Measurements from ENCODE around the gene LRP8.

LRP8 gene

DNA sequence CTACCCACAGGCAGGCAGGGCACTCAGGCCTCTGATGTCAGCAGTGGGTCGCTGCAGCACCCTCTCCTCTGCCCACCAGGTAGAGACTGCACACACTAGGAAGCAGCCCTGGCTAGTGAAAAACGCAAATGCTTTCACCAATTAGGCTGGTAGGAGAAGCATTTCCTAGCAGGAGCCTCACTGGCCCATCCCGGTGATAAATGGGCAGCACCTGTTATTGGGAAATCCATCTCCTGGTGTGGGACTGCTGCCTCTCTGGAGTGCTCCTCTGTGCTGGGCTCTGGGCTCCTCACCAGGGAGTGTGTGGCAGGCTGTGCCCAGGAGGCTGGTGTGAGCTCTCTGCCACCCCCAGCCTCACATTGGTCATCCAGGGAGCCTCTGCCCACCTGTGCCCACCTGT is 28.6 kb downstream of the LRP8 start:
- Histone ChIP-seq H3K36me3 (ENCODE audit: control insufficient read depth, insufficient read depth, low read length) (no peaks in the 10 kb centered on the region), H3K4me1 (ENCODE audit: control insufficient read depth, insufficient read depth, low read length) (0 out of 2 replicates have a peak, but pooled peaks cover 6% of the 10 kb centered on the region)

DNA sequence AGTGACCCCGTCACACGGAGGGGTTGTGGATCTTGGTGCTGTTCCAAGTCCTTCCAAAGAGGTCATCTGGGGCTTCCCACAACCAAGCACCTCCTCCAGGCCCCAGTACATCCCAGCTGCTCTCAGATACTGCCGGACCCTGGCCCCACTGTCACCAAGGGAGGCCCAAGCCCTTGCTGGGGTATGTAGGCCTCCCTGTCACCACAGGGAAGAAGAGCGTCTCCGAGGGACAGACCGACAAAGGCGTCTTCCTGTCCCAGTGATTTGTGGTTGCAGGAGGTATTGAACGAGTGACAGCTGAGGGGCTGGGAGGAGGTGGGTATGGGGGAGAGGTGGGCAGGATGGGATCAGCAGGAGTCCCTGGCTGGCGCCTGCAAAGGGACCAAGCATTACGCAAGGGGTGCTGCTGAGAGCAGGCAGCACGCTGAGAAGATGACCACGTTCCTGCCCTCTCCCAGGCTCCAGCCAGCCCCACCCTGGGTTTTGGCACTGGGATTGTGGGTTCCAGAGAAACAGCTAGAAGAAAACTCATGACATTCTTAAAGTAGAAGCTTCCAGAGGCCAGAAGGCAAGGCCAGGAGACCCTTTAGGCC is 29.7 kb downstream of the LRP8 start:
- Histone ChIP-seq H3K27me3 (ENCODE audit: control insufficient read depth, insufficient read depth, low read length) (no peaks in the 10 kb centered on the region), H3K4me1 (ENCODE audit: control insufficient read depth, insufficient read depth, low read length) (no peaks in the 10 kb centered on the region), H3K9ac (ENCODE audit: low read depth, low read length) (no peak overlapping the region), H3K27ac (ENCODE audit: low read depth, low read length) (no peak overlapping the region), H3K9me3 (ENCODE audit: control insufficient read depth, insufficient read depth, low read length) (no peaks in the 10 kb centered on the region), H3K4me3 (ENCODE audit: low read depth, low read length) (no peak overlapping the region), H3K36me3 (ENCODE audit: control insufficient read depth, insufficient read depth, low read length) (no peaks in the 10 kb centered on the region)

More for the DNA sequence above, 28.6 kb downstream of the LRP8 start:
- H3K4me3 ChIP-seq (ENCODE audit: low read depth, low read length) = no peak overlapping the region
- no peak overlapping the region for H3K9ac ChIP-seq (ENCODE audit: low read depth, low read length)
- no peak overlapping the region for H3K27ac ChIP-seq (ENCODE audit: low read depth, low read length)
- H3K27me3 ChIP-seq (ENCODE audit: control insufficient read depth, insufficient read depth, low read length) = no peaks in the 10 kb centered on the region
- H3K9me3 ChIP-seq (ENCODE audit: control insufficient read depth, insufficient read depth, low read length) = no peaks in the 10 kb centered on the region

DNA sequence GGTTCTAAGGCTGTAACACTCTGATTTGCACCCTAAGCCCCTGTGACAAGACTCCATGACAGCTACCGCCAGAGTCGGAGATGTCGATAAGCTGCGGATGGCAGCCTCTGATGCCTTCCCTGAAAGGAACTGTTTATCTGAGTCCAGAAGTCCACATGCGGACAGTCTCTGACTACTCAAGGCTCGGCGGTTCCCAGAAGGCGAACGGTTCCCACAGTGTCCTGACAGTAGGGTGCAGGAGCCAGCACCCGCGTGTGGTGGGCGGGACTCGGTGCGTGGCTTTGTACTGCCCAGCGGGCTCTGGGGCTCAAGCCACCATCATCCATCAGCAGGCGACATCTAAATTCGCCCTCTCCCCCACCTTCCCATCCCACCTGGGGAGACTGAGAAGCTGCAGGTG is 30.7 kb downstream of the LRP8 start:
- H3K27ac ChIP-seq (ENCODE audit: low read depth, low read length) = no peak overlapping the region
- H3K27me3 ChIP-seq (ENCODE audit: control insufficient read depth, insufficient read depth, low read length) = no peaks in the 10 kb centered on the region
- H3K9ac ChIP-seq (ENCODE audit: low read depth, low read length) = no peak overlapping the region
- peaks cover under 1% of the 10 kb centered on the region; the same call in 1 of the 2 replicates for H3K36me3 ChIP-seq (ENCODE audit: control insufficient read depth, insufficient read depth, low read length)
- no peak overlapping the region for H3K4me3 ChIP-seq (ENCODE audit: low read depth, low read length)
- no peaks in the 10 kb centered on the region for H3K9me3 ChIP-seq (ENCODE audit: control insufficient read depth, insufficient read depth, low read length)
- no peaks in the 10 kb centered on the region for H3K4me1 ChIP-seq (ENCODE audit: control insufficient read depth, insufficient read depth, low read length)

DNA sequence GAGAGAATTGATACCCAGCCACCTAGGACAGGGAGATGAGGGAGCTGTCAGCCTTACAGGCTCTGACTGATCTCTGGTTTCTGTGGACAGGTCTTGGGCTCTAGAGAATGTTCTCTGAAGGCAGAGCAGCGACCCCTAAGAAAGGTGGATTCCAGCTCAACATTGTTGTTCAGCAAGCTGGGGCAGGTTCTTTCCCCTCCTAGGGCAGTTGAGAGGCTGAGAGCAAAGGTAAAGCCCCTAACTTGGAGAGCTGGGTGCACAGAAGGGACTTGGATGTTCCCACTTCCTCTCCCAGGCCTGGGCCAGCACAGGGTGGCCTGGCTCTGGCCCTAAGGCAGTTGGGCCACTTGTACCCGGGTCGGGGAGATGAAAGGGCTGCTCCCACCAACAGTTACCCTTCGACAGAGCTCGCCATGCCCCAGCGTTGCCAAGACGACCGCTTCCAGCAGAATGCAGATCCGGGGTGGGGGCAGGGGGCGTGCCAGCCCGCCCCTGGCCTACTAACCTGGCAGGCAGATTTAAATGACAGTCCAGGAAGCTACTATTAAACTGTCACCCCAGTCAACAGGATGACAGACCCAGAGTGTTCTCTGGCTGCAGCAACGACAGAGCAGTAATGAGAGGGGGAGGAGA is 31.6 kb downstream of the LRP8 start:
- Histone ChIP-seq H3K27ac (ENCODE audit: low read depth, low read length) (no peak overlapping the region), H3K4me3 (ENCODE audit: low read depth, low read length) (no peak overlapping the region), H3K4me1 (ENCODE audit: control insufficient read depth, insufficient read depth, low read length) (no peaks in the 10 kb centered on the region), H3K9me3 (ENCODE audit: control insufficient read depth, insufficient read depth, low read length) (no peaks in the 10 kb centered on the region), H3K9ac (ENCODE audit: low read depth, low read length) (no peak overlapping the region), H3K27me3 (ENCODE audit: control insufficient read depth, insufficient read depth, low read length) (no peaks in the 10 kb centered on the region), H3K36me3 (ENCODE audit: control insufficient read depth, insufficient read depth, low read length) (peaks cover 5% of the 10 kb centered on the region; the same call in 1 of the 2 replicates)

DNA sequence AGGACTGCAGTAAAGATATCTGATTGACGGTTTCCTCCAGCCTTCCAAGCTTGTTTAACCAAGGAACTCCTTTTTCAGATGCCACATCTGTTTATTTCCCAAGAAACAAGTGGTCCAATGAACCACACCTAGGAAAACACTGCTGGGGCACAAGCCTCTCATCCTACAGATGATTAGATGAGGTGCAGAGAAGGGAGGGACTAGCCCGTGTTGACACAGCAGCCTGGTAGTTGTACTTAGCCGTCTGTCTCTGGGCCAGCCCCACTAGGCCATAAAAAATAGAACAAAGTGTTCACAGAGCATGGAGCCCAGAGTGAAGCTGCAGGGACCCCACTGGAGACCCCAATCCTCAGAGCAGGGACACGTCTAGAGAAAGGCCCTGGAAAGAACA is 32.1 kb downstream of the LRP8 start:
- no peak overlapping the region for H3K9ac ChIP-seq (ENCODE audit: low read depth, low read length)
- H3K4me1 ChIP-seq (ENCODE audit: control insufficient read depth, insufficient read depth, low read length) = no peaks in the 10 kb centered on the region
- no peaks in the 10 kb centered on the region for H3K9me3 ChIP-seq (ENCODE audit: control insufficient read depth, insufficient read depth, low read length)
- H3K36me3 ChIP-seq (ENCODE audit: control insufficient read depth, insufficient read depth, low read length) = peaks cover 5% of the 10 kb centered on the region; the same call in 1 of the 2 replicates
- H3K4me3 ChIP-seq (ENCODE audit: low read depth, low read length) = no peak overlapping the region
- H3K27ac ChIP-seq (ENCODE audit: low read depth, low read length) = no peak overlapping the region
- no peaks in the 10 kb centered on the region for H3K27me3 ChIP-seq (ENCODE audit: control insufficient read depth, insufficient read depth, low read length)

DNA sequence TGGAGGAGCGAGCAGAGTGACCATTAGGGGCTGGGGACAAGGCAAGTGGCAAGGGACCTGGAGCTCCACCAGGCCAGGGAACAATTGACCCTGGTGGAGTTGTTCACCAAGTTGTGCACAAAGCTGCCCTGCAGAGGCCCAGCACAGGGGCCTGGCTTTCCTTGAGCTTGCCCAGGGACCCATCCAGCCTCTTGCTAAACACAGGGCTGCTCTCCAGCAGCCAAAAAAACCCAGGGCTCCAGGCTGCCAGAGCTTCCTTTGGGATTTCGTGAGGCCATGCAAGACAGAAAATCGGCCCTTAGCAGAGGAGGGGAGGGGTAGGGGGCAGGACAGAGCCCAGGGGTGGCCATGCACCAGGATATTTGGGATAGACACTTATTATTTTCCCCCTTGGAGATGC is 32.6 kb downstream of the LRP8 start:
- Histone ChIP-seq H3K9ac (ENCODE audit: low read depth, low read length) (no peak overlapping the region), H3K36me3 (ENCODE audit: control insufficient read depth, insufficient read depth, low read length) (peaks cover 8% of the 10 kb centered on the region; the same call in 1 of the 2 replicates), H3K4me1 (ENCODE audit: control insufficient read depth, insufficient read depth, low read length) (no peaks in the 10 kb centered on the region), H3K27me3 (ENCODE audit: control insufficient read depth, insufficient read depth, low read length) (no peaks in the 10 kb centered on the region), H3K27ac (ENCODE audit: low read depth, low read length) (no peak overlapping the region), H3K9me3 (ENCODE audit: control insufficient read depth, insufficient read depth, low read length) (no peaks in the 10 kb centered on the region), H3K4me3 (ENCODE audit: low read depth, low read length) (no peak overlapping the region)

DNA sequence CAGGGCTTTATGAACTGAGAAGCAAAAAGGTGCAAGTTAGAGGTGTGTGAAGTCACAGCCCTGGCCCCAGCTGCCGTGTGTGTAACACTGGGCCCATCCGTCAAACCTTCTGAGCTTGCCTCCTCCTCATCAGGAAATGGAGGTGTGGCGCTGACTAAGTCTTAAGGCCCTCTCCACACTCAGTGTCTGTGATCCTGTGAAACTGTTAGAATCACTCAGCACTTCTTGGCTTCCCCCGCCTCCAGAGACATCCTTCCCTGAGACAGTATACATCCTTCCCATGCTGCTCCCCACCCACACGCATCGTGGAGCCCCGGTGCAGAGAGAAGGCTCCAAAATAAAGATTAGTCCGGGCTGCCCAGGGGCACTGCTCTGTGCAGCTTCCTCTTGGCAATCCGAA is 33.3 kb downstream of the LRP8 start:
- Histone ChIP-seq H3K4me1 (ENCODE audit: control insufficient read depth, insufficient read depth, low read length) (no peaks in the 10 kb centered on the region), H3K9me3 (ENCODE audit: control insufficient read depth, insufficient read depth, low read length) (no peaks in the 10 kb centered on the region), H3K27ac (ENCODE audit: low read depth, low read length) (no peak overlapping the region), H3K9ac (ENCODE audit: low read depth, low read length) (no peak overlapping the region), H3K27me3 (ENCODE audit: control insufficient read depth, insufficient read depth, low read length) (no peaks in the 10 kb centered on the region), H3K4me3 (ENCODE audit: low read depth, low read length) (no peak overlapping the region), H3K36me3 (ENCODE audit: control insufficient read depth, insufficient read depth, low read length) (peaks cover 15% of the 10 kb centered on the region)

DNA sequence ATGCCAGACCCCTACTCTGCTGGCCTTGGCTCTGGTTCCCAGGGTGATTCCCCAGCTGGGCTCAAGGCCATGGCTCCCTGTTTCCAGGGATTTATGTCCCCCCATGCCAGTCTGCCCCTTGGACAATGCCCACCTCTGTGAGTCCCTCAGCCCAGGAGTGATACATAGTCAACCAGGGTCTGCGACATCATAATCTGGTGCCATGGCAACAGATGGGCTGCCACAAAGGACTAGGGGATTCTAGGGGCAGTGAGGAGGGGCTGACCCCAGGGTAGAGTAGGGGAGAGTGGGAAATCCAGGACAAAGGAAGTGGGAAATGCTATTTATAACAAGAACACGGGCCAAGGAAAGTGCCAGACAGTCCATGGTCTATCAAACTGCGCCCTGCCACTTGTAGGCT is 33.8 kb downstream of the LRP8 start:
- Histone ChIP-seq H3K9me3 (ENCODE audit: control insufficient read depth, insufficient read depth, low read length) (no peaks in the 10 kb centered on the region), H3K4me3 (ENCODE audit: low read depth, low read length) (no peak overlapping the region), H3K9ac (ENCODE audit: low read depth, low read length) (no peak overlapping the region), H3K27me3 (ENCODE audit: control insufficient read depth, insufficient read depth, low read length) (no peaks in the 10 kb centered on the region), H3K27ac (ENCODE audit: low read depth, low read length) (no peak overlapping the region), H3K4me1 (ENCODE audit: control insufficient read depth, insufficient read depth, low read length) (no peaks in the 10 kb centered on the region), H3K36me3 (ENCODE audit: control insufficient read depth, insufficient read depth, low read length) (peaks cover 20% of the 10 kb centered on the region)

DNA sequence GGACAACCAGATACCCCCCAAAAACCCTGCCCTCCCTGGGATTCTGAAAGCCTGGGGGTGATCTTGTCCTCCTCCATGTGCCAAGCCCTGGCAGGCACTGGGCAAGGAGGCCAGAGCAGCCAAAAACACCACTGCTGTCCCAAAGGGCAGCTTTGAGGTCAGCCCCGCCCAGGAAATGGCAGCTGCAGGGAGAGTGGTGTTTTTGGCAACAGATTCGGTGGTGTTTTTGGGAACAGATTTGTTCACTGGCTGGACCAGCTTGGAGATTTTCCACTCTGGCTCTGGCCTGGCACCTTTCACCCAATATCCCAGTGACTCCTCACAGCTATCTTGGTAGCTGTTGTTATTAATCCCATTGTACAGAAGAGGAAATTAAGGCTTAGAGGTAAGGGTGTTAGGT is 34.7 kb downstream of the LRP8 start:
- Histone ChIP-seq H3K9me3 (ENCODE audit: control insufficient read depth, insufficient read depth, low read length) (no peaks in the 10 kb centered on the region), H3K4me1 (ENCODE audit: control insufficient read depth, insufficient read depth, low read length) (no peaks in the 10 kb centered on the region; the same call in 1 of the 2 replicates), H3K9ac (ENCODE audit: low read depth, low read length) (no peak overlapping the region), H3K27ac (ENCODE audit: low read depth, low read length) (no peak overlapping the region), H3K4me3 (ENCODE audit: low read depth, low read length) (no peak overlapping the region), H3K27me3 (ENCODE audit: control insufficient read depth, insufficient read depth, low read length) (no peaks in the 10 kb centered on the region), H3K36me3 (ENCODE audit: control insufficient read depth, insufficient read depth, low read length) (peaks cover 27% of the 10 kb centered on the region)

DNA sequence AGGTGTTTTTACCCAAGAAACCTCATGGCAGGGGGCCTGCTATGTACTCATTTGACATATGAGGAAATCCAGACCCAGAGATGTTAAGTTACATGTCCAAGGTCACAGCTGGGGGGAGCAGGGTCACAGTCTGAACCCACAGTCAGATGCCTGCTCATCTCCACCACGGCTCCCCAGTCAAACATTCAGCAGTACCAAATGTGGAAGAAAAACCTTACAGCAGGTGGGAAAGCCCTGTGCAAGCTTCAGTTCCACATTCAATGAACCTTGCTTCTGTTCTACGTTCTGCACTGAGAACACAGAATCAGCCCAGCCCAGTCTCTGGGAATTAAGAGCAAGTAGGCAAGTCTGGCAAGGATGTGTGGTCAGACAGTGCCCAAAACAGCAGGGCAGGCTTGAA is 35.2 kb downstream of the LRP8 start:
- H3K36me3 ChIP-seq (ENCODE audit: control insufficient read depth, insufficient read depth, low read length) = peaks cover 29% of the 10 kb centered on the region
- no peaks in the 10 kb centered on the region; the same call in 1 of the 2 replicates for H3K4me1 ChIP-seq (ENCODE audit: control insufficient read depth, insufficient read depth, low read length)
- no peaks in the 10 kb centered on the region for H3K27me3 ChIP-seq (ENCODE audit: control insufficient read depth, insufficient read depth, low read length)
- no peaks in the 10 kb centered on the region for H3K9me3 ChIP-seq (ENCODE audit: control insufficient read depth, insufficient read depth, low read length)
- H3K4me3 ChIP-seq (ENCODE audit: low read depth, low read length) = no peak overlapping the region
- H3K9ac ChIP-seq (ENCODE audit: low read depth, low read length) = no peak overlapping the region
- H3K27ac ChIP-seq (ENCODE audit: low read depth, low read length) = no peak overlapping the region

DNA sequence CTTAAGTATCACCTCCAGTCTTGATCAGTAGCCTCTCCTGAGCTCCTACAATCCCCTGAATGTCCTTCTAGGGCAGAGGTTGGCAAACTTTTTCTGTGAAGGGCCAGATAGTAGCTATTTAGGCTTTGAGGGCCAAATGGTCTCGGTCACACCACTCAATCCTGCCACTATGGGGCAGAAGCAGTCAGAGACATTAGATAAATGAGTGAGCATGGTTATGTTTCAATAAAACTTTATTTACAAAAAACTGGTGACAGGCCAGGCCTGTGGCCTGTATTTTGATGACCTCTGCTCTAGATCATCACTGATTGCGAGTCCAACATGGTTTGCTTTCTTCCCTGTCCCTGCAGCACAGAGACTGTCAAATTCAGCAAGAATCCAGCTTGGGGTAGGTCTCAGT is 36.3 kb downstream of the LRP8 start:
- H3K4me1 ChIP-seq (ENCODE audit: control insufficient read depth, insufficient read depth, low read length) = peaks cover 2% of the 10 kb centered on the region; the same call in 1 of the 2 replicates
- H3K36me3 ChIP-seq (ENCODE audit: control insufficient read depth, insufficient read depth, low read length) = peaks cover 39% of the 10 kb centered on the region
- H3K9ac ChIP-seq (ENCODE audit: low read depth, low read length) = no peak overlapping the region
- H3K27me3 ChIP-seq (ENCODE audit: control insufficient read depth, insufficient read depth, low read length) = no peaks in the 10 kb centered on the region
- H3K4me3 ChIP-seq (ENCODE audit: low read depth, low read length) = no peak overlapping the region
- no peak overlapping the region for H3K27ac ChIP-seq (ENCODE audit: low read depth, low read length)
- no peaks in the 10 kb centered on the region for H3K9me3 ChIP-seq (ENCODE audit: control insufficient read depth, insufficient read depth, low read length)
